Activated CD4-positive, alpha-beta T cell treated with anti-CD3 and anti-CD28 coated beads for 36 hours (primary cell): ENCODE results near the gene PPP4C. TPM values are rescaled to one million over a fixed set of nuclear protein-coding genes. Genes with fewer than 3 reads are reported as not detected.

ENCODE experiments used
- ATAC-seq: fragments of 200-7000 bp; cut with Tn5 transposase; one replicate; pipeline ENCODE4 v1.10.0; 2021; ENCODE audit warnings: mild to moderate bottlenecking, moderate library complexity
- CTCF ChIA-PET: fragments of 350-600 bp; sonication (Branson Sonifier 250); formaldehyde crosslinking; loops from one replicate; lab custom pipeline; 2021; ENCODE audit warnings: antibody characterized with exemption; lab: Charles Lee
- POLR2A ChIA-PET: fragments of 350-600 bp; sonication (Branson Sonifier 250); formaldehyde crosslinking; loops from one replicate; lab custom pipeline; 2021; ENCODE audit warnings: antibody characterized with exemption, inconsistent platforms; lab: Charles Lee
- DNase-seq: peaks from one replicate; pipeline ENCODE4 v3.0.0-alpha.2; 2020
- H3K27ac Mint-ChIP-seq: one replicate; pipeline ENCODE4 v1.8.0; 2021; ENCODE audit warnings: mixed read lengths
- H3K27me3 Mint-ChIP-seq: one replicate; pipeline ENCODE4 v1.8.0; 2021; ENCODE audit warnings: mixed read lengths
- H3K36me3 Mint-ChIP-seq: one replicate; pipeline ENCODE4 v1.8.0; 2021; ENCODE audit warnings: low read depth, mixed read lengths
- H3K4me1 Mint-ChIP-seq: one replicate; pipeline ENCODE4 v1.8.0; 2021; ENCODE audit warnings: mixed read lengths
- H3K4me3 Mint-ChIP-seq: one replicate; pipeline ENCODE4 v1.8.0; 2021; ENCODE audit warnings: mild to moderate bottlenecking, moderate library complexity, mixed read lengths
- H3K9me3 Mint-ChIP-seq: one replicate; pipeline ENCODE4 v1.8.0; 2021; ENCODE audit warnings: low read depth, mixed read lengths
- intact Hi-C, 2 experiments: fragments of 100-400 bp; cut with DNase I in 1 of 2; cut with micrococcal nuclease in 1 of 2; formaldehyde crosslinking; loops; one replicate each; pipeline versions ENCODE4 v1.14.2 to v1.15.1; 2022 to 2024; cut with DNase I, micrococcal nuclease
- total RNA-seq, 2 experiments: library from RNA; stranded (reverse); gene quantifications; one replicate each; pipeline ENCODE4 v1.2.3, GENCODE V29; 2021

Gene PPP4C
- total RNA-seq, 2 experiments from 2014 or later, result 106 to 113 TPM

DNA sequence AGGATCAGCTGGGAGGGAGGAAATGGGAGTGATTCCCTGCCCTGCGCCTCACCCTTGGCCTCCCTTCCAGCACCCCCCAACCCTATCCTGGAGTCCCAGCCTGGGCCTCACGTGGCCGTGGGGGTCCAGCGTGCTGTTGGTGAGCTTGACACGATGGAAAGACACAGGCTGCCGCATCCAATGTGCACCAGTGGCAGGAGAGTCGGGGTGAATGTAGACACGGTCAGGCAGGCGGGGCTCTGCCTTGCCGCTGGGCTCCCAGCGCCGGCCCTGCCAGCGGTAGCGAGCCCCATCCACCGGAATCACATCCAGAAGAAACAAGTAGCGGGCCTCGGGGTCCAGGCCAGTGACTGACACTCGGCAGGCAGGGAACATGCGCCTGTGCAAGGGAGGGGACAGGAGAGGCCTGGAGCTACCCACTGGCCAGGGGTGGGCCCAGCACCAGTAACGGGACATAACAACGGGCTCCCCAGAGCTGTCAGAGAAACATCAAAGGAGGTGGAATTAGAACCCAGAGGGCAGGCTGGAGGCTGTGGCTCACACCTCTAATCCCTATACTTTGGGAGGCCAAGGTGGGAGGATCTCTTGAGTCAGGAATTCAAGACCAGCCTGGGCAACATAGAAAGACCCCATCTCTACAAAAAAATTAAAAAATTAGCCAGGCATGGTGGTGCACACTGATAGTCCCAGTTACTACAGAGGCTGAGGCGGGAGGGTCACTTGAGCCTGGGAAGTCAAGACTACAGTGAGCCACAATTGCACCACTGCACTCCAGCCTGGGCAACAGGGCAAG, 13.2 kb downstream of the PPP4C start:
- ChIA-PET POLR2A (interaction anchor here (2.3 kb wide), 1 partner anchor 23 kb away, joined by 8 read pairs; the partner anchor contains the start of gene ALDOA), CTCF (interaction anchor here (0.6 to 0.7 kb wide), 2 partner anchors 21 to 65 kb away, joined by 3 read pairs; no protein-coding TSS in a partner anchor)
- peaks cover 12% of the 10 kb centered on the region for H3K36me3 Mint-ChIP-seq
- H3K27ac Mint-ChIP-seq, result peak overlapping the region; percentile 74
- no peaks in the 10 kb centered on the region for H3K9me3 Mint-ChIP-seq
- ATAC-seq (no peak), DNase-seq (no peak)
- intact Hi-C loops, result no loop called here
- H3K27me3 Mint-ChIP-seq, result no peaks in the 10 kb centered on the region
- H3K4me1 Mint-ChIP-seq, result peaks cover 32% of the 10 kb centered on the region
- no peak overlapping the region for H3K4me3 Mint-ChIP-seq

DNA sequence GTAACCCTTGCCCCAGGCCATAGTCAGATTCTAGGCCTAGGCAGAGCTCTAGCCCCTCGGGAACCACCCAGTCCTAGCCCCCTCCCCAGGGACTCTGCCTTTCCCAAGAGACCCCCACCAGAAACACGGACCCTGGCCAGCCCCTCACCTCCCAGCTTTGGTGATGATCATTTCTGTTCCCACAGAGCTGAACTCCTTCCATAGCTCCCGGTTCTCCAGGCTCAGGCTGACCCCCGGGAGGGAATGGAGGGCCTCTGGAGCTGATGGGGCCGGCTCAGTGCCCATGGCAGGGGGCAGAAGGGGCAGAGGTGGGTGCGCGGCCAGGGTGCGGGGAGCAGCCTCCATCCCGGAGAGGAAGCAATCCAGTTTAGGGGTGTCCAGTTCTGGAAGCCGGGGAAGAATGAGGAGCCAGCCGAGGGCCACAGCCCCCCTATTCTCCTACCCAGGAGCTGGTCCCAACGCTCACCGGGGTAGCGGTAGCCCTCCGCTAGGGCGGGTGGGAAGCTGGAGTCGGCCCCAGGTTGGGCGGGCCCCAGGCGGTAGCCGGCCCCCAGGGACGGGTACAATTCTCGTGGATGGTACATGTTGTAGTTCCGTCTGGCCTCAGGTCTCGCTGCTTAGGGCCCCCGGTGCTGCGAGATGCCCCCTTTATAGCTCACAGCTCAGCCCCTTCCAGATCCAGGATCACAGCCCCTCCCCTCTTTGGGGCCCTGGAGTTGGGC, 15.0 kb downstream of the PPP4C start:
- peak overlapping the region; percentile 74 for H3K27ac Mint-ChIP-seq
- no peaks in the 10 kb centered on the region for H3K27me3 Mint-ChIP-seq
- CTCF ChIA-PET, result interaction anchor here (0.5 to 3.8 kb wide), 9 partner anchors 11 to 95 kb away, joined by 3 to 31 read pairs (median 6); partner anchors contain the start of genes ALDOA and GDPD3
- no peaks in the 10 kb centered on the region for H3K9me3 Mint-ChIP-seq
- peaks cover 13% of the 10 kb centered on the region for H3K36me3 Mint-ChIP-seq
- ATAC-seq (no peak), DNase-seq (no peak)
- POLR2A ChIA-PET, result interaction anchor here (0.6 to 2.3 kb wide), 7 partner anchors 14 to 280 kb away, joined by 3 to 8 read pairs (median 3); partner anchors contain the start of genes ALDOA, CORO1A and TBC1D10B
- intact Hi-C loops, result loop anchor here in 1 of 2 experiments (5.0 to 10.0 kb wide), 5 partner anchors 317 to 1266 kb away; partner anchors contain the start of genes ATXN2L, ITGAL, SRCAP and ZNF764
- peaks cover 49% of the 10 kb centered on the region for H3K4me1 Mint-ChIP-seq
- peak overlapping the region; percentile 30 for H3K4me3 Mint-ChIP-seq

GRCh38 chr16:30091474-30092372, 15.9 kb downstream of the PPP4C start, which contains the start of gene TBX6:
Gene TBX6 (minus strand): TSS chr16:30091924. CDS start chr16:30091193, 731 bp downstream.
- Mint-ChIP-seq H3K27me3 (no peaks in the 10 kb centered on the region), H3K4me1 (peaks cover 51% of the 10 kb centered on the region), H3K9me3 (peaks cover under 1% of the 10 kb centered on the region), H3K4me3 (peak within 1 kb of the TSS; percentile 84), H3K36me3 (peaks cover 14% of the 10 kb centered on the region), H3K27ac (peak within 1 kb of the TSS; percentile 92)
- ChIA-PET CTCF (interaction anchor here (0.5 to 3.8 kb wide), 37 partner anchors 10 to 606 kb away, joined by 3 to 31 read pairs (median 4); partner anchors contain the start of genes ALDOA, CD2BP2, CORO1A and GDPD3), POLR2A (interaction anchor here (0.6 to 2.3 kb wide), 8 partner anchors 15 to 474 kb away, joined by 3 to 10 read pairs (median 4); partner anchors contain the start of genes ALDOA, CORO1A, PPP4C and TBC1D10B)
- intact Hi-C loops, result loop anchor here (1.0 to 10.0 kb wide), 12 partner anchors 16 to 1267 kb away; partner anchors contain the start of genes PPP4C (in 2 of the 2), ALDOA (in 1 of the 2), ASPHD1 (in 1 of the 2) and ATXN2L (in 1 of the 2)
- ATAC-seq (peak; percentile 83), DNase-seq (peak; percentile 97)

DNA sequence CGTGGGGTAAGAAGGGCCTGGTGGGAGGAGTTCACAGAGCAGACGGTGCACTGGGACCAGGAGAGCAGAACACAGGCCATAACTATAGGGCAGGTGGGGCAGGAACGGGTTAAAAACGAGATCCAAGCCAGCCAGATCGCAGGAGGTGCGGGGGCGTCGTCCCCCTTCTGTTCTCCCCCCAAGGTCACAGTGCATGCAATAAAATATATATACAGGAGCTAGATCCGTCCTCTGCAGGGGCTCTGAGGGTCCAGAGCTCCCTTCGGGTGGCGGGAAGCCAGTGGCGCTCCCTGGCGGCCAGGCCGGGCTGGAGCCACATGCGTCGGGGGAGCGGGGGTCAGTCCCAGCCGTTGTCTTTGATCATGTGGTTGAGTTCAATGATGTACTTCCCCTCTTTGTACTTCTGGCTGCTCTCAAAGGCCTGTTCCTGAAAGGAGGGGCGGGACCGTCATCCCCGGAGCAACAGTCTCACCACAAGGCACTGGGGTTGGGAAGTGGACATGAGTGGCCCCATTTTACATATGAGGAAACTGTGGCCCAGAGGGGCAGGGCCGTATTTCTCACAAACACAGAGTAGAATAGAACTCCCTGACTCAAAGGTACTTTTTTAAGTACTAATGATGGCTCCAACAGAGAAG, 16.7 kb downstream of the PPP4C start:
- ChIA-PET POLR2A (interaction anchor here (0.6 to 1.7 kb wide), 6 partner anchors 16 to 473 kb away, joined by 3 to 10 read pairs (median 4); partner anchors contain the start of genes ALDOA, PPP4C and TBC1D10B), CTCF (interaction anchor here (0.6 to 3.8 kb wide), 35 partner anchors 10 to 515 kb away, joined by 3 to 31 read pairs (median 4); partner anchors contain the start of genes ALDOA, CD2BP2, CORO1A and GDPD3)
- H3K36me3 Mint-ChIP-seq, result peaks cover 19% of the 10 kb centered on the region
- intact Hi-C loops, result loop anchor here (1.0 to 10.0 kb wide), 12 partner anchors 17 to 1268 kb away; partner anchors contain the start of genes PPP4C (in 2 of the 2), ALDOA (in 1 of the 2), ASPHD1 (in 1 of the 2) and ATXN2L (in 1 of the 2)
- ATAC-seq (peak; percentile 52), DNase-seq (peak; percentile 88)
- H3K4me1 Mint-ChIP-seq, result peaks cover 51% of the 10 kb centered on the region
- H3K27me3 Mint-ChIP-seq, result no peaks in the 10 kb centered on the region
- peak overlapping the region; percentile 92 for H3K27ac Mint-ChIP-seq
- H3K9me3 Mint-ChIP-seq, result peaks cover 8% of the 10 kb centered on the region
- H3K4me3 Mint-ChIP-seq, result peak overlapping the region; percentile 84

DNA sequence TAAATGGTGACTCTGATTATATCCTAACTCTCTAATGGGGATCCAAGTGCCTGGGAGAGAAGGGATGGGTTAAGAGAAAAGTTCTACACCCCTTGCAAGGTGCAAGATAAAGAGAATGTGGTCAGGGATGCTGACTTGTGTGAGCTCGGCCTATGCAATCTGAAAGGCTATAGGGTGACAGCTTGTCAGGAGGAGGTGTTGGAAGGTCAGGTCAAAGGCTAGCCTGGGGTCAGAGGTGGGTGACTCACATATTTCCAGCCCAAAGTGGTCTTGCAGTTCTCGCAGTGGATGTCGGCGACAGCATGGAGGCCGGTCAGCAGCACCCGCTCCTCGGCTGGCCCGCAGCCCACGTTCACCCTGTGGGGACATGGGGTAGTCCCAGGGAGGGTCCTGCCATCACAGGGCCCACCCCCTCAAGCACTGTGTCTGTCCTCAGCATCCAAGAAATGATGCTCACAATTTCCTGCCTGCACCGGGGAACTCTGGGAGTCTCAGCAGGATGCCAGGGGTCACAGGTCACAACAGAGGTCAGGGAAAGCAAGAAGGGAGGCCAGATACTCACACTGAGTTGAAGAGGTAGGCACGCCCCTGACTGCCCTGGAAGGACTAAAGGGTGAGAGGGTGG, 18.9 kb downstream of the PPP4C start:
- ChIA-PET POLR2A (no interaction called here), CTCF (interaction anchor here (0.6 to 1.7 kb wide), 5 partner anchors 31 to 315 kb away, joined by 3 to 7 read pairs (median 3); no protein-coding TSS in a partner anchor)
- ATAC-seq (no peak), DNase-seq (no peak)
- Mint-ChIP-seq H3K27me3 (no peaks in the 10 kb centered on the region), H3K27ac (peak overlapping the region; percentile 83), H3K4me3 (peak overlapping the region; percentile 79), H3K4me1 (peaks cover 43% of the 10 kb centered on the region), H3K9me3 (peaks cover 14% of the 10 kb centered on the region), H3K36me3 (peaks cover 23% of the 10 kb centered on the region)
- intact Hi-C loops, result loop anchor here in 1 of 2 experiments (5.0 to 10.0 kb wide), 5 partner anchors 313 to 1270 kb away; partner anchors contain the start of genes ATXN2L, ITGAL, SRCAP and ZNF764

DNA sequence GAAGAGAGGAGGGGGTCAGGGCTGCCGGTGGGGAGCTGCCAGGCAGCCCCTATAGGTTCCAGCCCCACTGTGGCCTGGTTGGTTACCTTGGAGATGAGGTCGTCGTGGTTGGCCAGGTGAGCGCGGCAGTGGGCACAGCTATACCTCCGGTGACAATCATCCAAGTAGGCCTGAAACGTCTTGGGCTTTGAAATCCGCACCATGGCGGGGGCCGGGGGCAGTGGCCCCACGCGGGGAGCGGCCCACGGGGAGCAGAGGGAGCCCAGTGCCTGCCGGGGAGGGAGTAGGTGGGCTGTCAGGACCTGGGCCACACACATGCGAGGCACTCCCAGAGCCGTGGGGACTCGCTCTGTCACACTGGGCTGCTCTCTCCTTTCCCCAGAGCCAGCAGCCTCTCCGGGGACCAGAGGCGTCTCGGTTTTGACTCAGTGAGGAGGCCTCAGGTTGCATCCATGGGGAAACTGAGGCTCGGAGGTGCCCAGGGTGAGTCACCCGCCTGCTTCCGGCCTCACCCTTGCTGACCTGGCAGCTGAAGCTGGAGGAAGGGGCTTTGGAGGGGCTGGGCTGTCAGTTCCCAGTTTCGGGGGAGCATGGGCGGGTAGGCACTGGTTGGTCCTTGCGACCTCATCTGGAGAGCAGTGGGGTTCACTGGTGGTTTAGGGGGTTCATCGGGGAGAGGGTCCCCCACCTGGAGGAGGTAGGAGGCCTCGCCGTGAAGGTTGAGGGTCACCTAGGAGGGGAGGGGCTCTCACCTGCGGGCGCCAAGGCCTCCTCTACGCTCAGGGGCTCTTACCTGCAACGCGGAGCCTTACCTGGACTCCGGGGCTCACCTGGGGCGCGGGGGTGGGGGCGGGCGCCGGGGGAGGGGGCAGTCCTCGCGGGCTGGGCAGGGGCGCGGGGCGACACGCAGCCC, 19.6 kb downstream of the PPP4C start:
- CTCF ChIA-PET, result no interaction called here
- H3K9me3 Mint-ChIP-seq, result peaks cover 14% of the 10 kb centered on the region
- H3K36me3 Mint-ChIP-seq, result peaks cover 23% of the 10 kb centered on the region
- ATAC-seq (no peak), DNase-seq (peak; percentile 47)
- H3K27me3 Mint-ChIP-seq, result no peaks in the 10 kb centered on the region
- POLR2A ChIA-PET, result interaction anchor here (1.4 kb wide), 1 partner anchor 30 kb away, joined by 3 read pairs; the partner anchor contains the start of gene ALDOA
- peak overlapping the region; percentile 79 for H3K4me3 Mint-ChIP-seq
- peaks cover 36% of the 10 kb centered on the region for H3K4me1 Mint-ChIP-seq
- intact Hi-C loops, result loop anchor here in 1 of 2 experiments (1.0 to 10.0 kb wide), 7 partner anchors 19 to 1271 kb away; partner anchors contain the start of genes ALDOA, ATXN2L, CORO1A and MAPK3
- H3K27ac Mint-ChIP-seq, result peak overlapping the region; percentile 83

DNA sequence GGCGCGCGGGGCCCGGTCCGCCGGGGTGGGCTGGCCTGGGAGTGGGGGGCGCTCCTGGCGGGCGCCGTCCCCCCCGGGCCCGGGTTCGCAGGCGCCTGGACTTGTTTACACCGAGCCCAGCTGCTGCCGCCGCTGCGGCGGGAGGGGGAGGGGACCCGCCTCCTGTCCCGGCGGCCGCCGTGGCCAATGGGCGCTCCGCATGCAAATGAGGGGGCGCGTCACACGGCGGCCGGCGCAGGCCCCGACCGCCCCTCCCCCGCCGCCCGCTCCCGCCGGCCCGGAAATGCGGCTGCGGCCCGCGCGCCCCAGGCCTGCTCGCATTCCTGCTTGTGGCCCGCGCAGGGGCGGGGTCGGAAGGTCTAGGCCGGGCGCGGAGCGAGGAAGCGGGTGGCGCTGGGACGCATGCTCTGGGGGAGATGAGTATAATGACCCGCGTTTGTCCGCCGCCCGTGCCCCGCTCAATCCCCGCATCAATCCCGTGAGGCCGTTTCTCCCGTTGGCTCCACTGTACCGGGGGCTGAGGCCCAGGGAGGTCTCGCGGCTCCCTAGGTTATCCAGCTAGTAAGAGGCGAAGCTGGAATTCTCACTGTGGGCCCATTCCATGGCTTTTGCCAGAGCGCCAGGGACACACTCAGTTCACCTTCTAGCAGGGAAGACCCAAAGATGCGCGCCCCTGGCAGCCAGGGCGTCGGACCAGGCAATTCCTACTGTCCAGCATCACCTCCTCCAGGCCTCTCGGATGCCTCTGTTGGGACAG, 20.5 kb downstream of the PPP4C start, which contains the start of gene YPEL3:
Gene YPEL3 (minus strand): TSS at position 109 of the 757 bp plus-strand sequence. CDS start 731 bp downstream, outside the sequence.
- no peaks in the 10 kb centered on the region for H3K27me3 Mint-ChIP-seq
- intact Hi-C loops, result loop anchor here in 1 of 2 experiments (1.0 to 10.0 kb wide), 7 partner anchors 20 to 1271 kb away; partner anchors contain the start of genes ALDOA, ATXN2L, CORO1A and MAPK3
- ChIA-PET POLR2A (interaction anchor here (1.4 kb wide), 1 partner anchor 31 kb away, joined by 3 read pairs; the partner anchor contains the start of gene ALDOA), CTCF (interaction anchor here (0.8 kb wide), 1 partner anchor 30 kb away, joined by 3 read pairs; no protein-coding TSS in a partner anchor)
- H3K4me1 Mint-ChIP-seq, result peaks cover 33% of the 10 kb centered on the region
- H3K36me3 Mint-ChIP-seq, result peaks cover 23% of the 10 kb centered on the region
- peak within 1 kb of the TSS; percentile 88 for H3K27ac Mint-ChIP-seq
- H3K4me3 Mint-ChIP-seq, result peak within 1 kb of the TSS; percentile 79
- peak; percentile 94 for DNase-seq
- ATAC-seq, result peak; percentile 42
- peaks cover 14% of the 10 kb centered on the region for H3K9me3 Mint-ChIP-seq
